Transverse colon (tissue), 4 donors: Measurements from ENCODE around the gene RAP1GAP2. TPM values are rescaled to one million over a fixed set of nuclear protein-coding genes. Genes with fewer than 3 reads are reported as not detected.

ENCODE experiments used
- DNase-seq: peaks from one replicate; pipeline ENCODE4 v3.0.0-alpha.2; 2019
- H3K27ac ChIP-seq, 4 donors: fragments of 200-600 bp; sonication (generic); 2 replicates each; pipeline ENCODE4 v1.5.1; 2016 to 2018; ENCODE audit warnings: inconsistent platforms in 4 of 4
- H3K27me3 ChIP-seq: fragments of 200-600 bp; sonication (generic); 2 replicates; pipeline ENCODE4 v1.5.1; 2017; ENCODE audit warnings: inconsistent platforms
- H3K36me3 ChIP-seq, 4 donors: fragments of 200-600 bp; sonication (generic); 2 replicates each; pipeline ENCODE4 v1.5.1; 2017 to 2019; ENCODE audit warnings: inconsistent platforms in 4 of 4
- H3K4me1 ChIP-seq, 4 donors: fragments of 200-600 bp; sonication (generic); 2 replicates each; pipeline ENCODE4 v1.5.1; 2017 to 2020; ENCODE audit warnings: inconsistent platforms in 4 of 4
- H3K4me3 ChIP-seq, 4 donors: fragments of 200-600 bp; sonication (generic); 1 replicate in 1 of 4; 2 replicates in 3 of 4; pipeline versions ENCODE4 v1.5.1 to v1.6.1; 2017 to 2019; ENCODE audit warnings: inconsistent platforms in 4 of 4
- H3K9me3 ChIP-seq, 2 donors: fragments of 200-600 bp; sonication (generic); 2 replicates each; pipeline ENCODE4 v1.5.1; 2017 to 2019; ENCODE audit warnings: inconsistent platforms in 2 of 2
- EP300 ChIP-seq: sonication (generic); formaldehyde crosslinking; IDR thresholded peaks from one replicate; pipeline ENCODE4 v1.6.1; 2017; ENCODE audit warnings: antibody characterized with exemption, low read depth
- POLR2A ChIP-seq: fragments of 450-650 bp; IDR thresholded peaks from one replicate; pipeline ENCODE4 v1.6.1; 2016; ENCODE audit warnings: antibody characterized with exemption, mild to moderate bottlenecking, moderate library complexity
- POLR2AphosphoS5 ChIP-seq, 3 donors: sonication (generic); formaldehyde crosslinking; IDR thresholded peaks; one replicate each; pipeline ENCODE4 v1.6.1; 2016; ENCODE audit warnings: antibody characterized with exemption in 3 of 3
- WGBS, 2 donors: methylation state at CpG; one replicate each; pipeline ENCODE4 v1.1.5; 2018; ENCODE audit warnings: low coverage in 1 of 2; 5-methylcytosine and 5-hydroxymethylcytosine counted together
- in situ Hi-C, 4 donors: fragments of 200-750 bp; cut with MboI; loops; one replicate each; pipeline versions ENCODE4 v1.15.0 to v1.15.1; 2017; ENCODE audit warnings: low sequenced_read_pairs in 3 of 4, low pct_ligation_motif_present in 1 of 4, low pct_unique_long_range_greater_than_20kb in 1 of 4
- intact Hi-C: fragments of 100-400 bp; cut with DNase I; formaldehyde crosslinking; loops from one replicate; pipeline ENCODE4 v1.15.1; 2023; ENCODE audit warnings: low total_unique reads
- total RNA-seq, 4 donors: library from RNA; depleted of rRNA; stranded (reverse); fragments of >200 nt; gene quantifications; one replicate each; pipeline ENCODE4 v1.1.0, GENCODE V29; 2016
- TF ChIP-seq, protein P1 (sequence below), 5 experiments: fragments of 200-600 bp in 3 of 5; fragments of 450-650 bp in 2 of 5; sonication (generic) in 3 of 5; IDR thresholded peaks; 1 replicate in 2 of 5; 2 replicates in 3 of 5; pipeline ENCODE4 v1.5.1; 2016 to 2017; ENCODE audit warnings: antibody characterized with exemption in 5 of 5, inconsistent platforms in 3 of 5, mild to moderate bottlenecking in 2 of 5, moderate library complexity in 1 of 5

RAP1GAP2 gene
- total RNA-seq, 4 donors from 2014 or later: 23.0 to 39.6 (median 33.9) TPM

DNA sequence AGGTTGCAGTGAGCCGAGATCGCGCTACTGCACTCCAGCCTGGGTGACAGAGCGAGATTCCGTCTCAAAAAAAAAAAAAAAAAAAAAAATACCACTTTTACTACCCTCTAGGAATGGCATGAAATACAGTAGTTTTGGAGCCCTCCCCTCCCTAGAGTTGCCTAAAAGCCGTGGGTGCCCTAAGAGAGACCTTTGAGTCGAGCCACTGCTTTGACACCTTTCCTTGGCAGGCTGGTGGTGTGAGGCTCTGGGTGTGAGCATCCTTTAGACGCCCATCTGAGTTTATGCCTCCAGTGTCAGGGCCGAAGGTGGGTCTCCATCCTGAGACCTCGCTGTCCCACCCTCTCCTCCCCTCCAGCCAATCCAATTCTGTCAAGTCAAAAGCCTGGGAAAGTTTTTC, 46.2 kb downstream of the RAP1GAP2 start:
- DNase-seq: no peak
- in situ Hi-C loops (loop anchor here in 2 of 4 donors (25.0 kb wide), 1 partner anchor 170 kb away; no protein-coding TSS in a partner anchor), intact Hi-C loops (no loop called here)
- Histone ChIP-seq H3K4me1 (peaks cover 0 to 11% (median 3%) of the 10 kb centered on the region in 4 donors), H3K4me3 (no peak overlapping the region), H3K9me3 (no peaks in the 10 kb centered on the region), H3K27me3 (no peaks in the 10 kb centered on the region), H3K36me3 (no peaks in the 10 kb centered on the region), H3K27ac (no peak overlapping the region)
- 87 to 95% methylated on average over 4 to 10 of the region's 10 CpGs for WGBS, 2 donors
- no peak for TF ChIP-seq POLR2A
- TF ChIP-seq, protein P1, sequence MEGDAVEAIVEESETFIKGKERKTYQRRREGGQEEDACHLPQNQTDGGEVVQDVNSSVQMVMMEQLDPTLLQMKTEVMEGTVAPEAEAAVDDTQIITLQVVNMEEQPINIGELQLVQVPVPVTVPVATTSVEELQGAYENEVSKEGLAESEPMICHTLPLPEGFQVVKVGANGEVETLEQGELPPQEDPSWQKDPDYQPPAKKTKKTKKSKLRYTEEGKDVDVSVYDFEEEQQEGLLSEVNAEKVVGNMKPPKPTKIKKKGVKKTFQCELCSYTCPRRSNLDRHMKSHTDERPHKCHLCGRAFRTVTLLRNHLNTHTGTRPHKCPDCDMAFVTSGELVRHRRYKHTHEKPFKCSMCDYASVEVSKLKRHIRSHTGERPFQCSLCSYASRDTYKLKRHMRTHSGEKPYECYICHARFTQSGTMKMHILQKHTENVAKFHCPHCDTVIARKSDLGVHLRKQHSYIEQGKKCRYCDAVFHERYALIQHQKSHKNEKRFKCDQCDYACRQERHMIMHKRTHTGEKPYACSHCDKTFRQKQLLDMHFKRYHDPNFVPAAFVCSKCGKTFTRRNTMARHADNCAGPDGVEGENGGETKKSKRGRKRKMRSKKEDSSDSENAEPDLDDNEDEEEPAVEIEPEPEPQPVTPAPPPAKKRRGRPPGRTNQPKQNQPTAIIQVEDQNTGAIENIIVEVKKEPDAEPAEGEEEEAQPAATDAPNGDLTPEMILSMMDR (IDR thresholded peaks at IDR 0.05): no peak

DNA sequence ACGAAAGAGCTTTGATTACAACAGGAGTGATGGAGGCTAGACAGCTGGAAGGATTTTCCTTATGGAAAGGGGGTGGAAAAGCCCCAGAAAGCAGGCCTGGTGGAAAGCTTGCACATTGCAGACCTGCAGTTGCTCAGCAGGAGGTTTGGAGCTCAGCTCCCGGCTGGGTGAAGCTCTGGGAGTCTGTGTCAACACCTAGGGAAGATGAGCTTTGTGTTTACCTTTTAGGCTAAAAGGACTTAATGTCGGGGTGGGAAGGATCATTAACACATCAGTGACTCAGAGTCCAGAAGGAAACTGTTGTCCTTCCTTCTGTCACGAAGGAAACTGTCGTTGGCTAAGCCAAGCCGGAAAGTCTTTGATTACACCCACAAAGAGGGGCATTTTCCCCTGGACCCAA, 48.2 kb downstream of the RAP1GAP2 start:
- Histone ChIP-seq H3K27me3 (no peaks in the 10 kb centered on the region), H3K4me1 (peaks cover 0 to 22% (median 3%) of the 10 kb centered on the region in 4 donors), H3K36me3 (no peaks in the 10 kb centered on the region), H3K9me3 (no peaks in the 10 kb centered on the region), H3K4me3 (no peak overlapping the region), H3K27ac (peak overlapping the region in 1 of 4 donors; percentile 44)
- intact Hi-C loops (no loop called here), in situ Hi-C loops (loop anchor here in 2 of 4 donors (25.0 kb wide), 1 partner anchor 168 kb away; no protein-coding TSS in a partner anchor)
- WGBS, 2 donors: 28 to 35% methylated on average over 6 of the region's 6 CpGs
- TF ChIP-seq EP300: no peak
- no peak for TF ChIP-seq POLR2AphosphoS5 (IDR thresholded peaks at IDR 0.05)
- TF ChIP-seq POLR2A: no peak
- TF ChIP-seq, protein P1 (IDR thresholded peaks at IDR 0.05): no peak
- no peak for DNase-seq

DNA sequence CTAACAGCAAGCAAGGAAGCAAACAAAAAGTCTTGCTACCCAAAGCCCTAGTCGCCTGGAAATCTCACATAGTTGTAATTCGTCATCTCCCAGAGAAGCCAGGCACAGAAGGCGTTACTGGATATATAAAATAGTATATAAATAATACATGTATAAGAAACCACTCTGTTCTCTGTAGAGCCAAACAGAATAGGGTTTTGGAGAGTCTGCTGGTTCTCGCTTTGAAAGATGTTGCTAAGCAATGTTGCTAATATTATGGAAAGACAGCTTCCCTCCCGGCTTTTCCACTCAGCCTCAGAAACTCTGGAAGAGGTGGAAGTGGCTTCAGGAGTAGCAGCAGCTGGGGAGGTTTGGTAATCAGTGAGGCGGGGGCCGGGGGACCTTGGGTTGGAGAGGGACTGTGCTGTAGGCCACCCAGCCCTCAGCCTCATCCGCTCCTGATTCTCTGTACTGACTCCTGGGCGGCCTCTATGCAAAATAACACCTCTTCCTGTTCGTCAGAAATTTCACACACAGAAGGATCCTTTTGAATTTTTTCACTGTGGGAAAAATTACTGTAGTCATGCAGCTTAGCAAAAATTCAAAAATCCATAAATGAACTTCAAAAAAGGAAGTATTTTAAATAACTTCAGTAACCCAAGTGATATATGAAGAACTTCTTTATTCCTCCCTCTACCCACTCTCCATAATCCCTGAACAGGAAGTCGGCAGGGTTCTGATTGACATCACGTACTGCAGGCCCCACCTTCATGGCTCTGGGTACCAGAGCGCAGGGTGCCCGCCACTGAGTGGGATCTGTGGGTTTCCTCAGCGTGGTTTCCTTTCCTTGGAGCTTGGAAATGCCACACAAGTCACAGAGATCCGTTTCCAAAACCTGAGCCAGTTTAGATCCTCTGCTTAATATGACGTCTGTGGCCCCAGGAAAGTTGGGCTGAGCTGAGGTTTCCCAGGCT, 51.4 kb downstream of the RAP1GAP2 start:
- no peak for TF ChIP-seq POLR2A
- TF ChIP-seq, protein P1 (IDR thresholded peaks at IDR 0.05): no peak
- no peak for TF ChIP-seq POLR2AphosphoS5 (IDR thresholded peaks at IDR 0.05)
- peaks cover 0 to 24% (median 5%) of the 10 kb centered on the region in 4 donors for H3K4me1 ChIP-seq
- in situ Hi-C loops (loop anchor here in 2 of 4 donors (25.0 kb wide), 1 partner anchor 165 kb away; no protein-coding TSS in a partner anchor), intact Hi-C loops (loop anchor here (2.0 kb wide), 1 partner anchor 157 kb away; no protein-coding TSS in a partner anchor)
- no peaks in the 10 kb centered on the region for H3K27me3 ChIP-seq
- peak overlapping the region in 2 of 4 donors; percentile 2 to 13 for H3K27ac ChIP-seq
- DNase-seq: no peak
- no peaks in the 10 kb centered on the region for H3K36me3 ChIP-seq
- H3K4me3 ChIP-seq: no peak overlapping the region
- no peaks in the 10 kb centered on the region for H3K9me3 ChIP-seq
- 61 to 70% methylated on average over 4 to 17 of the region's 17 CpGs for WGBS, 2 donors

DNA sequence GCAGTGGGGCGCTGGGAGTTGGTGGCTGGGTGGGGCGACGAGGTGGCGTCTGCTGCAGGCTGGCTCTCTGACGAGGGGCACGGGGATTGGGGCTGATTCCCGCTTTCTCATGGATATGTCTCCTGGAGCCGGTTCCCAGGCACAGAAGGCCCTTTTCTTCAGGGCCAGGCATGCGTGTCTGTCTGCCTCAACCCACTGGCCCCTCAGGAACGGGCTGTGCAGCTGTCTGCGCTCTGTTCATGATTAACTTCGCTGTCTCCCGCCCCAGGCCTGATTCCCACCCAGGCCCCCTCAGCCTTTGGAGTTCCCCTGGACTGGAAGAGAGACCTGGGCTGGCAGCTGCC, 53.1 kb downstream of the RAP1GAP2 start:
- intact Hi-C loops: loop anchor here (2.0 kb wide), 1 partner anchor 156 kb away; no protein-coding TSS in a partner anchor

More for the DNA sequence above, 53.1 kb downstream of the RAP1GAP2 start:
- TF ChIP-seq POLR2AphosphoS5 (IDR thresholded peaks at IDR 0.05): no peak
- no peak for TF ChIP-seq EP300
- TF ChIP-seq, protein P1 (IDR thresholded peaks at IDR 0.05): no peak
- no peak for TF ChIP-seq POLR2A
- DNase-seq: no peak
- H3K36me3 ChIP-seq: no peaks in the 10 kb centered on the region
- in situ Hi-C loops: loop anchor here in 2 of 4 donors (25.0 kb wide), 1 partner anchor 163 kb away; no protein-coding TSS in a partner anchor
- peaks cover 4% of the 10 kb centered on the region for H3K27me3 ChIP-seq
- 62% methylated on average over 7 of the region's 13 CpGs; no CpG with 5 or more reads in 1 of the 2 donors for WGBS, 2 donors
- H3K27ac ChIP-seq: peak overlapping the region in 3 of 4 donors; percentile 3 to 43 (median 17)
- H3K4me3 ChIP-seq: no peak overlapping the region
- H3K4me1 ChIP-seq: peaks cover 0 to 30% (median 14%) of the 10 kb centered on the region in 4 donors
- no peaks in the 10 kb centered on the region for H3K9me3 ChIP-seq
